ENCODE data around the gene GALNT2. TPM values are rescaled to one million over a fixed set of nuclear protein-coding genes. Genes with fewer than 3 reads are reported as not detected.

GALNT2 gene
- total RNA-seq, 5 donors from 2014 or later (not counting 1 experiment from before 2014, with no cell fraction given), result 22.2 to 29.7 (median 23.5) TPM

GRCh38 chr1:230237009-230237370 lies 170.0 kb downstream of the GALNT2 start:
- ChIA-PET POLR2A (no interaction called here), CTCF (no interaction called here)
- Mint-ChIP-seq H3K36me3 (peaks cover 54% of the 10 kb centered on the region), H3K27ac (no peak overlapping the region), H3K27me3 (no peaks in the 10 kb centered on the region), H3K4me1 (peaks cover 10 to 16% (median 10%) of the 10 kb centered on the region in 3 donors), H3K9me3 (peaks cover 0 to 9% (median 0%) of the 10 kb centered on the region in 3 donors), H3K4me3 (no peak overlapping the region)
- DNase-seq (no peak), ATAC-seq (replicated peaks in 1 of 4) (no peak)
- Histone ChIP-seq H3K27me3 (replicated peaks in 1 of 2; ENCODE audit: control insufficient read depth in 2 of 2, extremely low read depth in 1 of 2, insufficient read depth in 2 of 2, low read length in 1 of 2) (no peaks in the 10 kb centered on the region), H3K9me3 (no peaks in the 10 kb centered on the region), H3K4me1 (ENCODE audit: control insufficient read depth in 1 of 2, extremely low read depth in 1 of 2, insufficient read depth in 2 of 2, low read length in 2 of 2) (no peaks in the 10 kb centered on the region), H3K4me3 (ENCODE audit: control insufficient read depth in 1 of 2, extremely low read depth in 1 of 2, low read length in 1 of 2) (no peak overlapping the region), H3K27ac (ENCODE audit: low read length) (no peak overlapping the region), H3K36me3 (ENCODE audit: control insufficient read depth in 2 of 2, extremely low read depth in 1 of 2, insufficient read depth in 1 of 2, low read length in 1 of 2) (peaks cover 0 to 2% of the 10 kb centered on the region in 2 donors)
- 100% methylated on average over 3 of the region's 3 CpGs for WGBS (ENCODE audit: insufficient coverage)

- peaks cover 10 to 16% (median 10%) of the 10 kb centered on the region in 3 donors for H3K4me1 Mint-ChIP-seq
- Histone ChIP-seq H3K4me3 (ENCODE audit: control insufficient read depth in 1 of 2, extremely low read depth in 1 of 2, low read length in 1 of 2) (no peak overlapping the region), H3K27ac (ENCODE audit: low read length) (no peak overlapping the region), H3K27me3 (replicated peaks in 1 of 2; ENCODE audit: control insufficient read depth in 2 of 2, extremely low read depth in 1 of 2, insufficient read depth in 2 of 2, low read length in 1 of 2) (no peaks in the 10 kb centered on the region), H3K9me3 (no peaks in the 10 kb centered on the region), H3K36me3 (ENCODE audit: control insufficient read depth in 2 of 2, extremely low read depth in 1 of 2, insufficient read depth in 1 of 2, low read length in 1 of 2) (peaks cover 0 to 6% of the 10 kb centered on the region in 2 donors), H3K4me1 (ENCODE audit: control insufficient read depth in 1 of 2, extremely low read depth in 1 of 2, insufficient read depth in 2 of 2, low read length in 2 of 2) (no peaks in the 10 kb centered on the region)
- ChIA-PET POLR2A (no interaction called here), CTCF (no interaction called here)
- no peak for DNase-seq
- WGBS (ENCODE audit: insufficient coverage), result no CpG with 5 or more reads among the region's 5 CpGs
- no peaks in the 10 kb centered on the region for H3K27me3 Mint-ChIP-seq
- H3K36me3 Mint-ChIP-seq, result peaks cover 60% of the 10 kb centered on the region
- no peak for ATAC-seq (replicated peaks in 1 of 4)
- peaks cover 0 to 9% (median 0%) of the 10 kb centered on the region in 3 donors for H3K9me3 Mint-ChIP-seq
- no peak overlapping the region for H3K4me3 Mint-ChIP-seq
- H3K27ac Mint-ChIP-seq, result no peak overlapping the region
These were observed 170.8 kb downstream of the GALNT2 start for GRCh38 chr1:230237805-230238204.

- Mint-ChIP-seq H3K4me1 (peaks cover 10 to 16% (median 10%) of the 10 kb centered on the region in 3 donors), H3K27ac (no peak overlapping the region), H3K4me3 (no peak overlapping the region), H3K9me3 (peaks cover 0 to 9% (median 0%) of the 10 kb centered on the region in 3 donors), H3K36me3 (peaks cover 76% of the 10 kb centered on the region), H3K27me3 (no peaks in the 10 kb centered on the region)
- no peak for ATAC-seq (replicated peaks in 1 of 4)
- no peak overlapping the region for H3K27ac ChIP-seq (ENCODE audit: low read length)
- ChIA-PET POLR2A (interaction anchor here in 1 of 2 donors (0.6 kb wide), 1 partner anchor 8 kb away, joined by 3 read pairs; no protein-coding TSS in a partner anchor), CTCF (no interaction called here)
- no peak overlapping the region for H3K4me3 ChIP-seq (ENCODE audit: control insufficient read depth in 1 of 2, extremely low read depth in 1 of 2, low read length in 1 of 2)
- peaks cover 0 to 15% of the 10 kb centered on the region in 2 donors for H3K36me3 ChIP-seq (ENCODE audit: control insufficient read depth in 2 of 2, extremely low read depth in 1 of 2, insufficient read depth in 1 of 2, low read length in 1 of 2)
- H3K27me3 ChIP-seq (replicated peaks in 1 of 2; ENCODE audit: control insufficient read depth in 2 of 2, extremely low read depth in 1 of 2, insufficient read depth in 2 of 2, low read length in 1 of 2), result no peaks in the 10 kb centered on the region
- 77% methylated on average over 5 of the region's 5 CpGs for WGBS (ENCODE audit: insufficient coverage)
- no peaks in the 10 kb centered on the region for H3K9me3 ChIP-seq
- DNase-seq, result no peak
- H3K4me1 ChIP-seq (ENCODE audit: control insufficient read depth in 1 of 2, extremely low read depth in 1 of 2, insufficient read depth in 2 of 2, low read length in 2 of 2), result no peaks in the 10 kb centered on the region
These were observed 173.5 kb downstream of the GALNT2 start for GRCh38 chr1:230240446-230241086.

GRCh38 chr1:230242326-230242725 lies 175.3 kb downstream of the GALNT2 start:
- H3K36me3 Mint-ChIP-seq, result peaks cover 72% of the 10 kb centered on the region
- ChIA-PET POLR2A (no interaction called here), CTCF (no interaction called here)
- no peak overlapping the region for H3K27ac ChIP-seq (ENCODE audit: low read length)
- H3K4me1 Mint-ChIP-seq, result peaks cover 10 to 16% (median 10%) of the 10 kb centered on the region in 3 donors
- H3K4me3 Mint-ChIP-seq, result no peak overlapping the region
- no CpG with 5 or more reads among the region's 6 CpGs for WGBS (ENCODE audit: insufficient coverage)
- no peaks in the 10 kb centered on the region for H3K4me1 ChIP-seq (ENCODE audit: control insufficient read depth in 1 of 2, extremely low read depth in 1 of 2, insufficient read depth in 2 of 2, low read length in 2 of 2)
- H3K36me3 ChIP-seq (ENCODE audit: control insufficient read depth in 2 of 2, extremely low read depth in 1 of 2, insufficient read depth in 1 of 2, low read length in 1 of 2), result peaks cover 3 to 31% of the 10 kb centered on the region in 2 donors
- H3K4me3 ChIP-seq (ENCODE audit: control insufficient read depth in 1 of 2, extremely low read depth in 1 of 2, low read length in 1 of 2), result no peak overlapping the region
- H3K27me3 ChIP-seq (replicated peaks in 1 of 2; ENCODE audit: control insufficient read depth in 2 of 2, extremely low read depth in 1 of 2, insufficient read depth in 2 of 2, low read length in 1 of 2), result no peaks in the 10 kb centered on the region
- DNase-seq (no peak), ATAC-seq (replicated peaks in 1 of 4) (no peak)
- H3K9me3 ChIP-seq, result no peaks in the 10 kb centered on the region
- no peak overlapping the region for H3K27ac Mint-ChIP-seq
- H3K9me3 Mint-ChIP-seq, result peaks cover 0 to 9% (median 0%) of the 10 kb centered on the region in 3 donors
- no peaks in the 10 kb centered on the region for H3K27me3 Mint-ChIP-seq

- Mint-ChIP-seq H3K4me1 (peaks cover 10 to 16% (median 10%) of the 10 kb centered on the region in 3 donors), H3K9me3 (peaks cover 0 to 9% (median 0%) of the 10 kb centered on the region in 3 donors), H3K4me3 (no peak overlapping the region), H3K36me3 (peaks cover 69% of the 10 kb centered on the region), H3K27ac (no peak overlapping the region), H3K27me3 (no peaks in the 10 kb centered on the region)
- 97% methylated on average over 16 of the region's 17 CpGs for WGBS (ENCODE audit: insufficient coverage)
- no peaks in the 10 kb centered on the region for H3K4me1 ChIP-seq (ENCODE audit: control insufficient read depth in 1 of 2, extremely low read depth in 1 of 2, insufficient read depth in 2 of 2, low read length in 2 of 2)
- DNase-seq (no peak), ATAC-seq (replicated peaks in 1 of 4) (no peak)
- H3K27ac ChIP-seq (ENCODE audit: low read length), result no peak overlapping the region
- ChIA-PET CTCF (no interaction called here), POLR2A (no interaction called here)
- H3K36me3 ChIP-seq (ENCODE audit: control insufficient read depth in 2 of 2, extremely low read depth in 1 of 2, insufficient read depth in 1 of 2, low read length in 1 of 2), result peaks cover 3 to 37% of the 10 kb centered on the region in 2 donors
- H3K9me3 ChIP-seq, result no peaks in the 10 kb centered on the region
- H3K27me3 ChIP-seq (replicated peaks in 1 of 2; ENCODE audit: control insufficient read depth in 2 of 2, extremely low read depth in 1 of 2, insufficient read depth in 2 of 2, low read length in 1 of 2), result no peaks in the 10 kb centered on the region
- H3K4me3 ChIP-seq (ENCODE audit: control insufficient read depth in 1 of 2, extremely low read depth in 1 of 2, low read length in 1 of 2), result no peak overlapping the region
These were observed 176.1 kb downstream of the GALNT2 start for GRCh38 chr1:230243146-230243545.

GRCh38 chr1:230243583-230244353 lies 176.7 kb downstream of the GALNT2 start:
- Histone ChIP-seq H3K36me3 (ENCODE audit: control insufficient read depth in 2 of 2, extremely low read depth in 1 of 2, insufficient read depth in 1 of 2, low read length in 1 of 2) (peaks cover 3 to 43% of the 10 kb centered on the region in 2 donors), H3K27ac (ENCODE audit: low read length) (no peak overlapping the region), H3K9me3 (no peaks in the 10 kb centered on the region), H3K27me3 (replicated peaks in 1 of 2; ENCODE audit: control insufficient read depth in 2 of 2, extremely low read depth in 1 of 2, insufficient read depth in 2 of 2, low read length in 1 of 2) (no peaks in the 10 kb centered on the region), H3K4me3 (ENCODE audit: control insufficient read depth in 1 of 2, extremely low read depth in 1 of 2, low read length in 1 of 2) (no peak overlapping the region), H3K4me1 (ENCODE audit: control insufficient read depth in 1 of 2, extremely low read depth in 1 of 2, insufficient read depth in 2 of 2, low read length in 2 of 2) (no peaks in the 10 kb centered on the region)
- peaks cover 69% of the 10 kb centered on the region for H3K36me3 Mint-ChIP-seq
- H3K27ac Mint-ChIP-seq, result no peak overlapping the region
- CTCF ChIA-PET, result no interaction called here
- no peaks in the 10 kb centered on the region for H3K27me3 Mint-ChIP-seq
- H3K4me1 Mint-ChIP-seq, result peaks cover 10 to 16% (median 10%) of the 10 kb centered on the region in 3 donors
- ATAC-seq (replicated peaks in 1 of 4) (no peak), DNase-seq (no peak)
- no peak overlapping the region for H3K4me3 Mint-ChIP-seq
- H3K9me3 Mint-ChIP-seq, result peaks cover 0 to 9% (median 0%) of the 10 kb centered on the region in 3 donors
- 98% methylated on average over 9 of the region's 15 CpGs for WGBS (ENCODE audit: insufficient coverage)
- POLR2A ChIA-PET, result no interaction called here

Data from T-cell (primary cell).